LNCaP clone FGC (cell line): ENCODE data around the gene PRELID1.

ENCODE experiments used
- DNase-seq: peaks from one replicate; pipeline ENCODE4 v3.0.0-alpha.2; 2011; ENCODE audit warnings: low read depth
- H3K4me3 ChIP-seq: 2 replicates; pipeline ENCODE4 v1.5.1; 2011; ENCODE audit warnings: mild to moderate bottlenecking, low read depth, low read length, control low read depth
- TF ChIP-seq, protein P1 (sequence below): IDR thresholded peaks from 2 replicates; pipeline ENCODE4 v1.5.1; 2012; ENCODE audit warnings: mild to moderate bottlenecking; ENCODE audit not compliant: control insufficient read depth, insufficient read depth; ENCODE audit errors: extremely low read depth

Gene PRELID1

GRCh38 chr5:177353093-177353492, 49.5 kb downstream of the PRELID1 start:
- TF ChIP-seq, protein P1, sequence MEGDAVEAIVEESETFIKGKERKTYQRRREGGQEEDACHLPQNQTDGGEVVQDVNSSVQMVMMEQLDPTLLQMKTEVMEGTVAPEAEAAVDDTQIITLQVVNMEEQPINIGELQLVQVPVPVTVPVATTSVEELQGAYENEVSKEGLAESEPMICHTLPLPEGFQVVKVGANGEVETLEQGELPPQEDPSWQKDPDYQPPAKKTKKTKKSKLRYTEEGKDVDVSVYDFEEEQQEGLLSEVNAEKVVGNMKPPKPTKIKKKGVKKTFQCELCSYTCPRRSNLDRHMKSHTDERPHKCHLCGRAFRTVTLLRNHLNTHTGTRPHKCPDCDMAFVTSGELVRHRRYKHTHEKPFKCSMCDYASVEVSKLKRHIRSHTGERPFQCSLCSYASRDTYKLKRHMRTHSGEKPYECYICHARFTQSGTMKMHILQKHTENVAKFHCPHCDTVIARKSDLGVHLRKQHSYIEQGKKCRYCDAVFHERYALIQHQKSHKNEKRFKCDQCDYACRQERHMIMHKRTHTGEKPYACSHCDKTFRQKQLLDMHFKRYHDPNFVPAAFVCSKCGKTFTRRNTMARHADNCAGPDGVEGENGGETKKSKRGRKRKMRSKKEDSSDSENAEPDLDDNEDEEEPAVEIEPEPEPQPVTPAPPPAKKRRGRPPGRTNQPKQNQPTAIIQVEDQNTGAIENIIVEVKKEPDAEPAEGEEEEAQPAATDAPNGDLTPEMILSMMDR: no peak
- no peak overlapping the region for H3K4me3 ChIP-seq
- DNase-seq: no peak

DNA sequence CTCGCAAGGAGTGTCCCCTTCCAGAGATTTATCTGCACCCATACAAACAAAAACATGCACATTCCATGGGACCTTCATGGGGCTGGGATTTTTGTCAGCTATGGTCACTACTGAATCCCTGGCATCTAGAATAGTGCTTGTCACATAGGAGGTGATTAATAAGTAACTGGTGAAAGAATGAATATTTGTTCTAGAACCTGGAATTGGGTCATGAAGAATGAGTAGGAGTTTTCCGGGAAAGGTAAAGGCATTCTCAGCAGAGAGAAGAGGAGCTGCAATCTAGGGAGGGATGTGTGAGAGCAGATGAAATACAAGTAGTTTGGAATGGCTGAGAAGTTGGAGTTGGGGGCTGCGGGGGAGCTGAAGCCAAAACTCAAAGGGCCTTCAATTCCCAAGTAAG, 50.7 kb downstream of the PRELID1 start:
- no peak overlapping the region for H3K4me3 ChIP-seq

GRCh38 chr5:177354711-177355110, 51.1 kb downstream of the PRELID1 start:
- H3K4me3 ChIP-seq: no peak overlapping the region
- TF ChIP-seq, protein P1: no peak
- DNase-seq: no peak

More for the DNA sequence above, 50.7 kb downstream of the PRELID1 start:
- TF ChIP-seq, protein P1: no peak
- no peak for DNase-seq

GRCh38 chr5:177355162-177355867, 51.7 kb downstream of the PRELID1 start:
- no peak overlapping the region for H3K4me3 ChIP-seq
- DNase-seq: no peak
- TF ChIP-seq, protein P1: no peak

DNA sequence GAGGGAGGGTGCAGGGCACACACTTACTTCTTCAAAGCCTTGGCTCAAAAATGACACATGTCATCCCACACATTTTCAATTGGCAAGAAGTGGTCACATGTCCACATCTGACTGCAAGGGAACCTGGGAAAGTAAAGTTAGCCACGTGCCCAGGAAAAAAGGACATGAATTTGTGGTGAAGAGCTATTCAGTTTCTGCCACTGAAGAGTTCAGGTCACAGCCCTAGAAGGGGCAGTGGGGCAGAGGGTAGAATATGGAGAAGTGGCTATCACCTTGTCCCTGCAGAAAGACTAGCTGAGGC, 52.2 kb downstream of the PRELID1 start:
- TF ChIP-seq, protein P1: no peak
- no peak overlapping the region for H3K4me3 ChIP-seq
- DNase-seq: no peak
